B cell (primary cell): ENCODE results near the gene WFDC11. TPM values are rescaled to one million over a fixed set of nuclear protein-coding genes. Genes with fewer than 3 reads are reported as not detected.

Experiments
- ATAC-seq: fragments of 200-7000 bp; cut with Tn5 transposase; one replicate; pipeline ENCODE4 v1.10.0; 2021; ENCODE audit warnings: low read depth, mild to moderate bottlenecking, moderate number of reproducible peaks, moderate library complexity
- CTCF ChIA-PET: fragments of 350-600 bp; sonication (Branson Sonifier 250); formaldehyde crosslinking; loops from one replicate; lab custom pipeline; 2021; ENCODE audit warnings: antibody characterized with exemption, inconsistent platforms; lab: Charles Lee
- POLR2A ChIA-PET: fragments of 350-600 bp; sonication (Branson Sonifier 250); formaldehyde crosslinking; loops from one replicate; lab custom pipeline; 2021; ENCODE audit warnings: antibody characterized with exemption; lab: Charles Lee
- DNase-seq: peaks from one replicate; pipeline ENCODE4 v3.0.0; 2013
- H2AFZ ChIP-seq: 2 replicates; pipeline ENCODE4 v1.6.1; 2012; ENCODE audit warnings: mild to moderate bottlenecking, low read depth, low read length; ENCODE audit not compliant: insufficient read depth, poor library complexity, severe bottlenecking
- H3K27ac ChIP-seq, 2 donors: 1 replicate in 1 of 2; 2 replicates in 1 of 2; pipeline ENCODE4 v1.5.1; 2012 to 2013; ENCODE audit warnings: low read length in 2 of 2, mild to moderate bottlenecking in 2 of 2, moderate library complexity in 1 of 2
- H3K27me3 ChIP-seq, 4 experiments: fragments of 200-600 bp in 1 of 4; sonication (generic) in 1 of 4; replicated peaks in 1 of 4; 1 replicate in 2 of 4; 2 replicates in 2 of 4; pipeline versions ENCODE4 v1.6.1 to v1.7.0; 2013 to 2016; ENCODE audit warnings: low read length in 3 of 4, mild to moderate bottlenecking in 2 of 4, mixed read lengths in 1 of 4, moderate library complexity in 1 of 4; ENCODE audit not compliant: insufficient read depth in 4 of 4, control insufficient read depth in 3 of 4; ENCODE audit errors: control extremely low read depth in 1 of 4
- H3K36me3 ChIP-seq, 2 experiments: replicated peaks in 1 of 2; 1 replicate in 1 of 2; 2 replicates in 1 of 2; pipeline versions ENCODE4 v1.6.1 to v1.7.1; 2013; ENCODE audit warnings: low read length in 1 of 2; ENCODE audit not compliant: insufficient read depth in 2 of 2, control insufficient read depth in 1 of 2; ENCODE audit errors: control extremely low read depth in 1 of 2, extremely low read depth in 1 of 2
- H3K4me1 ChIP-seq, 2 donors: fragments of 200-600 bp in 1 of 2; sonication (generic) in 1 of 2; 1 replicate in 1 of 2; 2 replicates in 1 of 2; pipeline versions ENCODE4 v1.5.1 to v1.6.1; 2013 to 2017; ENCODE audit warnings: low read length in 2 of 2; ENCODE audit not compliant: control insufficient read depth in 2 of 2, insufficient read depth in 2 of 2
- H3K4me2 ChIP-seq: replicated peaks from 2 replicates; pipeline ENCODE3; 2012; ENCODE audit warnings: mild to moderate bottlenecking, low read depth, low read length; ENCODE audit not compliant: poor library complexity, severe bottlenecking
- H3K4me3 ChIP-seq, 5 experiments: fragments of 200-600 bp in 1 of 5; sonication (generic) in 1 of 5; 1 replicate in 3 of 5; 2 replicates in 2 of 5; pipeline versions ENCODE4 v1.5.1 to v1.7.0; 2011 to 2016; ENCODE audit warnings: low read length in 4 of 5, mild to moderate bottlenecking in 4 of 5, low read depth in 2 of 5, control low read depth in 1 of 5, moderate library complexity in 1 of 5; ENCODE audit not compliant: insufficient read depth in 1 of 5; ENCODE audit errors: control extremely low read depth in 1 of 5, extremely low read depth in 1 of 5
- H3K79me2 ChIP-seq: fragments of 200-600 bp; sonication (generic); one replicate; pipeline ENCODE4 v1.6.0; 2016; ENCODE audit warnings: low read length; ENCODE audit not compliant: control insufficient read depth, insufficient read depth
- H3K9ac ChIP-seq: fragments of 200-600 bp; sonication (generic); 2 replicates; pipeline ENCODE4 v1.6.1; 2017; ENCODE audit warnings: mild to moderate bottlenecking, low read length, moderate library complexity
- H3K9me3 ChIP-seq, 3 donors: one replicate each; pipeline versions ENCODE4 v1.6.1 to v1.7.1; 2013; ENCODE audit warnings: low read length in 2 of 3; ENCODE audit not compliant: control insufficient read depth in 2 of 3, insufficient read depth in 1 of 3; ENCODE audit errors: control extremely low read depth in 1 of 3
- H4K20me1 ChIP-seq: 2 replicates; pipeline ENCODE4 v1.6.0; 2012; ENCODE audit warnings: mild to moderate bottlenecking, low read length; ENCODE audit not compliant: insufficient read depth, control insufficient read depth, poor library complexity, severe bottlenecking
- H3K27ac Mint-ChIP-seq: one replicate; pipeline ENCODE4 v1.8.0; 2021; ENCODE audit warnings: mixed read lengths
- H3K27me3 Mint-ChIP-seq: one replicate; pipeline ENCODE4 v1.8.0; 2021; ENCODE audit warnings: mixed read lengths
- H3K4me1 Mint-ChIP-seq: one replicate; pipeline ENCODE4 v1.8.0; 2021; ENCODE audit warnings: mixed read lengths
- H3K4me3 Mint-ChIP-seq: one replicate; pipeline ENCODE4 v1.8.0; 2021; ENCODE audit warnings: mixed read lengths
- H3K9me3 Mint-ChIP-seq: one replicate; pipeline ENCODE4 v1.8.0; 2022; ENCODE audit warnings: mixed read lengths; ENCODE audit not compliant: insufficient read depth
- EZH2 ChIP-seq: IDR thresholded peaks from 2 replicates; pipeline ENCODE4 v1.6.1; 2012; ENCODE audit warnings: borderline replicate concordance, low read depth, mild to moderate bottlenecking, moderate library complexity, low read length; ENCODE audit not compliant: insufficient read depth, poor library complexity, severe bottlenecking
- WGBS: methylation state at CpG from one replicate; pipeline ENCODE4 v1.1.5; 2013; ENCODE audit warnings: missing lambda C conversion rate; ENCODE audit not compliant: insufficient coverage; 5-methylcytosine and 5-hydroxymethylcytosine counted together
- intact Hi-C: fragments of 100-400 bp; cut with micrococcal nuclease; formaldehyde crosslinking; loops from one replicate; pipeline ENCODE4 v1.10.0; 2022
- polyA plus RNA-seq: library from polyadenylated mRNA; depleted of rRNA; stranded (reverse); fragments of >200 nt; gene quantifications from 2 replicates; pipeline ENCODE4 v1.2.3, GENCODE V29; 2012
- total RNA-seq, 2 donors: library from RNA; stranded (reverse); fragments of 120-200 nt in 1 of 2; gene quantifications; 1 replicate in 1 of 2; 2 replicates in 1 of 2; pipeline versions ENCODE4 v1.2.3 to v1.2.4, GENCODE V29; 2013 to 2022
- TF ChIP-seq, protein P1 (sequence below): fragments of 200-600 bp; IDR thresholded peaks from one replicate; pipeline ENCODE4 v1.8.0; 2022; ENCODE audit warnings: antibody characterized with exemption, mild to moderate bottlenecking

WFDC11 gene
- total and polyA plus RNA-seq, 2 donors (not counting 1 experiment from before 2014, with no cell fraction given) = not detected

DNA sequence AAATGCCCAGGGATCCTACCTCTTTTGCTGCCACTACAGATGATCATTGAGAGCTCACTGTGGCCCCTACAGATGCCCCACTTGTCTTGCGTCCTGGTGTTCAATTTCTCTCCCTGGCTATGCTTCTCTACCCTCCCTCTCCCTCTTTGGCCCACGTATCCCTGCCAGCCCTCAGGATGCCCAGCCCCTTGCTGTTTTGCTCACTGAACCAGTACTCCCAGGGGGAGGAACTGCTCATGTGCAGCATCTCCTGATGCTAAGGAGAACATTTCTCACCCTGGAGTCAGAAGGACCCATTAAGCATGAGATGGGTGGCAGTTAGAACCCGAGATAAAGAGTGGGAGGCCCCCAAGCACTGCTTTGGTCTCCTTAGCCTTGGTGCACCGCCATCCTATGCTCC lies 38.9 kb downstream of the WFDC11 start, which contains the start of gene WFDC9:
Gene WFDC9 (minus strand): TSS at position 101 of the 400 bp plus-strand sequence. CDS start 21,103 bp downstream, outside the sequence.
- no peak within 1 kb of the TSS for H3K4me3 ChIP-seq
- no peaks in the 10 kb centered on the region for H3K36me3 ChIP-seq
- peaks cover 0 to 4% (median 0%) of the 10 kb centered on the region in 4 experiments for H3K27me3 ChIP-seq
- ChIA-PET CTCF (no interaction called here), POLR2A (no interaction called here)
- 87% methylated on average over 2 of the region's 4 CpGs for WGBS
- no peak within 1 kb of the TSS for H3K27ac ChIP-seq
- no peaks in the 10 kb centered on the region for H3K9me3 ChIP-seq
- Mint-ChIP-seq H3K4me3 (no peak within 1 kb of the TSS), H3K27ac (no peak within 1 kb of the TSS), H3K27me3 (peaks cover 29% of the 10 kb centered on the region), H3K4me1 (peaks cover 4% of the 10 kb centered on the region), H3K9me3 (no peaks in the 10 kb centered on the region)
- H3K4me1 ChIP-seq = peaks cover 4 to 5% of the 10 kb centered on the region in 2 donors
- DNase-seq (no peak), ATAC-seq (no peak)
- no peak for TF ChIP-seq EZH2
- TF ChIP-seq, protein P1, sequence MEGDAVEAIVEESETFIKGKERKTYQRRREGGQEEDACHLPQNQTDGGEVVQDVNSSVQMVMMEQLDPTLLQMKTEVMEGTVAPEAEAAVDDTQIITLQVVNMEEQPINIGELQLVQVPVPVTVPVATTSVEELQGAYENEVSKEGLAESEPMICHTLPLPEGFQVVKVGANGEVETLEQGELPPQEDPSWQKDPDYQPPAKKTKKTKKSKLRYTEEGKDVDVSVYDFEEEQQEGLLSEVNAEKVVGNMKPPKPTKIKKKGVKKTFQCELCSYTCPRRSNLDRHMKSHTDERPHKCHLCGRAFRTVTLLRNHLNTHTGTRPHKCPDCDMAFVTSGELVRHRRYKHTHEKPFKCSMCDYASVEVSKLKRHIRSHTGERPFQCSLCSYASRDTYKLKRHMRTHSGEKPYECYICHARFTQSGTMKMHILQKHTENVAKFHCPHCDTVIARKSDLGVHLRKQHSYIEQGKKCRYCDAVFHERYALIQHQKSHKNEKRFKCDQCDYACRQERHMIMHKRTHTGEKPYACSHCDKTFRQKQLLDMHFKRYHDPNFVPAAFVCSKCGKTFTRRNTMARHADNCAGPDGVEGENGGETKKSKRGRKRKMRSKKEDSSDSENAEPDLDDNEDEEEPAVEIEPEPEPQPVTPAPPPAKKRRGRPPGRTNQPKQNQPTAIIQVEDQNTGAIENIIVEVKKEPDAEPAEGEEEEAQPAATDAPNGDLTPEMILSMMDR = no peak
- H4K20me1 ChIP-seq = no peaks in the 10 kb centered on the region
- H3K9ac ChIP-seq = no peak within 1 kb of the TSS
- no peaks in the 10 kb centered on the region for H3K79me2 ChIP-seq
- H3K4me2 ChIP-seq = no peak within 1 kb of the TSS
- H2AFZ ChIP-seq = no peak within 1 kb of the TSS
- intact Hi-C loops = no loop called here

DNA sequence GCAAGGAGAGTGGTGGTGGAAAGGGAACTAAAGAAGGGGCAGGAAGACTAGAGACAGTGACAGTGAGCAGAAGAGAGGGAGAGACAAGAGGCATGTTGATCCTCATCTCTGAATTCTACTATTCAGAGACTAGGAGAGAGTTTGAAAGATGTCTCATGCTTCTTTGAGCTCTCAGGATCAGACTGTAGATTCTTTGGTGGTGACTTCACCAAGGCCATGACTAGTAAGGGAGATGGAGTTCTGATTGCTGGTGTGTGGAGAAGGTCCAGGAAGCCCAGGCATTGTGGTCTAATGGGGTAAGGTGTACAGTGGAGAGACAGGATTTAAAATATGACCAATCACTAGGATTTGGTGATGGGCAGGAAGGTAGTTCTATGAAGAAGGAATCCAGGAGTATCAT lies 39.7 kb downstream of the WFDC11 start:
- Mint-ChIP-seq H3K27me3 (peaks cover 31% of the 10 kb centered on the region), H3K27ac (no peak overlapping the region), H3K9me3 (no peaks in the 10 kb centered on the region), H3K4me3 (no peak overlapping the region), H3K4me1 (peaks cover 4% of the 10 kb centered on the region)
- ChIA-PET CTCF (interaction anchor here (1.4 kb wide), 1 partner anchor 20 kb away, joined by 3 read pairs; no protein-coding TSS in a partner anchor), POLR2A (no interaction called here)
- H4K20me1 ChIP-seq = no peaks in the 10 kb centered on the region
- H2AFZ ChIP-seq = no peak overlapping the region
- no peak overlapping the region for H3K9ac ChIP-seq
- peaks cover 4 to 5% of the 10 kb centered on the region in 2 donors for H3K4me1 ChIP-seq
- intact Hi-C loops = no loop called here
- H3K27me3 ChIP-seq = peaks cover 0 to 4% (median 0%) of the 10 kb centered on the region in 4 experiments
- no peak overlapping the region for H3K4me3 ChIP-seq
- H3K4me2 ChIP-seq = no peak overlapping the region
- no peaks in the 10 kb centered on the region for H3K9me3 ChIP-seq
- no peaks in the 10 kb centered on the region for H3K79me2 ChIP-seq
- ATAC-seq (no peak), DNase-seq (no peak)
- TF ChIP-seq EZH2 = no peak
- TF ChIP-seq, protein P1 = no peak
- no peaks in the 10 kb centered on the region for H3K36me3 ChIP-seq
- H3K27ac ChIP-seq = no peak overlapping the region
